IPS-NIHi7 (cell line): ENCODE data around the gene BMP10.

Experiments
- DNase-seq: peaks from one replicate; pipeline ENCODE4 v3.0.0; 2012; ENCODE audit warnings: mixed read lengths; ENCODE audit errors: extremely low spot score

The BMP10 gene

DNA sequence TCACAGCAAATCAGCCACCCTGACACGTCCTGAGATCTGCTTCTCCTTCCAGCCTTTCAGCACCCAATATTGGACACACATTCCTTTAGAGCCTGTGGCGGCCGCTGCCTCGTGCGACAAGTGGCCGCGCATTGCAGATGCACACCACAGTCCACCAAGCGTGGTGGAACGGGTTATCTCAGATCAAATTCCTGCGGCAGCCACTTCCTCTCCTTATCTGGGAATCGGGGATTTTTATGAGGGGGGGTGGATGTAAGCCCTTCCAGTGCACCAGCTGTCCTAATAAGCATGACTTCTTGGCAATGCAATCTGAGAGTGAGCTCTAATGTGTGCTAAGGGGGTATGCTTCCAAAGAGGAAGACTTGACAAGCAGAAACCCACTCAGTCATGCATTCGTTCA is 18.3 kb upstream of the BMP10 start:
- DNase-seq, result no peak

DNA sequence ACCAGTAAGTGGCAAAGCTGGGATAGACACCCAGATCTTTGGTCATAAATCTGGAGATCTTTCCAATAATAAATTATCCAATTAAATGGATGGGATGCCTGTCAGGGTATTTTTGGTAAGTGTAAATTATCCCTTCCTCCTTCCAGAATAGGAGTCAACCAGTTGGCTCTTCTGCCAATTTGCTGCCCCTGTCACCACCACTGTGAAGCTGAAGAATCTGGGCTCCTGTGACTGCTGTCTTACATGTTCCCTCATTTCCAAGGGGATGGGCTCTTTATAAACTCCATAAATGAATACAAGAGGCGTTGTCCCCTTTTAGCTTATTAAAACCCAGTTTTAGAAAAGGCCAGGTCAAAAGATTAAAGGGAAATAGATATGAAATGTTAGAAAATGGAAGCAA is 17.8 kb upstream of the BMP10 start:
- DNase-seq, result no peak

- DNase-seq, result no peak
Observed at GRCh38 chr2:68888038-68888704, 17.0 kb upstream of the BMP10 start.

DNA sequence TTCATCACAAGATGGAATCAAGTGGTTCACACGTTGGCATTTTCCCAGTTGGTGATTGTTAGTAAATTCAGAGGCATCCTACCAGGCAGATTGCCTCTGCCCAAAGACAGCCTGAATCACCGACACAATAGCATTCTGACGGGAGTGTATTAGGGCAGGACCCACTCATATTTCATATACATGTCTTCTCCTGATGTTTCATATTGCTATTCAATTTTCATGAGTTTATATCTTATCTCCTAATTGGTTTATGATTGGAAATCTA is 14.5 kb upstream of the BMP10 start:
- DNase-seq, result no peak

GRCh38 chr2:68885074-68885810 is 14.0 kb upstream of the BMP10 start:
- DNase-seq, result no peak

GRCh38 chr2:68880213-68880612 is 9.0 kb upstream of the BMP10 start:
- DNase-seq, result no peak

GRCh38 chr2:68879296-68879695 is 8.1 kb upstream of the BMP10 start:
- DNase-seq, result no peak

GRCh38 chr2:68878753-68879152 is 7.6 kb upstream of the BMP10 start:
- DNase-seq, result no peak

DNA sequence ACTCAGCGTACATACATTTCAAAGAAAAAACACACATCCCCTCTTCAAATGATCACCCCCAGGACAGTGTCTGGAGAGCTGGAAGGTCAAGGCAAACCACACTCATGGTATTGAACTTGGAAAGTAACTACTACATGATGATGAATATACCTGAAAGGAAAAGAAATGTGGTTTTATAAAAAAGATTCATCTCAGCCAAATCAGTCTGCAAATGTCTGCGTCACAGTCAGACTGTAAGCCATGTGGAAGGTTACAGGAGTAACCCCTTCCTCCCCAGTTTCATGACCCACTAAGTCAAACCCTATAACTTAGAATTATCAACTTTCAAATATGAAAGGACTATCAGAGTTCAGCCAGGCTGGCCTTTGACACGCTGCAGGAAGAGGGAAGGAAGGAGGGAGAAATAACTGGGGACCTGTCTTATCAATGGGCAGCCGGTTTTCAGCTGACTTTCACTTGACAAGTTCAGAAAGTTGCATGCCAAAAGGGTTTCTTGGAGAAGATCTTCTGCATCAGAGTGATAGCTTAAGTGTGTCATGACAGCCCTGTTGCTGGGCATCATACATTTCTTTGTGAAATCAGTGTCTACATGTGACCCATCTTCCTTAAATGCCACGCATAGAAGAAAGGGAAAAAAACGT is 7.0 kb upstream of the BMP10 start:
- no peak for DNase-seq

DNA sequence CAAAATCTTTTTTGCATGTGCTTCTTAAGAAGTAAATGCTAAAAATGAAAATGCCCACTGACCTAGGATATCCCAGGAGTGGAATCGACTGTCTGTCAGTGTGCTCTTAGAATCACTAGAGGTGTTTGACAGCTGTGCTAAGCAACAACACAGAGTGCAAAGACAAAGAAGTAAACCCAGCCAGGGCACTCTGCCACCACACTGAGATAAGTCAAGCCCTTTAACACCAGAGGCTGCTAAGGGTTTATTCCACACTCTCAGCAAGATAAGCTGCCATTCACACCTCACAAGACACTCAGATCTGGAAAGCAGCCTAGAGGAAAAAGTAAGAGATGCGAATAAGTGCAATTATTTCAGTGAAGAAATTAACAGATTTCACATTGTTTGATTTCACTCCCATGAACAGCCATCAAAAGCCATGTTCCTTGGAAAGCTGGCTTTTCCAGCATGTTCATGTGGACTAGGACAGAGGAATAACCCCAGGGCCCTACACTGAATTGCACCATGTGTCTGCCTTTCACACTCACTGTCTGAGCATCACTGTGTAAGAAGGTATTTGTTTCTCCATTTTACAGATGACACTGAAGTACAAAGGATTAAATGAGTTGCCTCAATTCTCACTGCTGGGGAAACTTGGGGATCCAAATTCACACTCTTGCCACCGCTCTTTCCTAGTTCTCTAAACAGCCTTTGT is 6.0 kb upstream of the BMP10 start:
- DNase-seq, result no peak

GRCh38 chr2:68870215-68870614 is 982 bp downstream of the BMP10 start:
- DNase-seq, result no peak

DNA sequence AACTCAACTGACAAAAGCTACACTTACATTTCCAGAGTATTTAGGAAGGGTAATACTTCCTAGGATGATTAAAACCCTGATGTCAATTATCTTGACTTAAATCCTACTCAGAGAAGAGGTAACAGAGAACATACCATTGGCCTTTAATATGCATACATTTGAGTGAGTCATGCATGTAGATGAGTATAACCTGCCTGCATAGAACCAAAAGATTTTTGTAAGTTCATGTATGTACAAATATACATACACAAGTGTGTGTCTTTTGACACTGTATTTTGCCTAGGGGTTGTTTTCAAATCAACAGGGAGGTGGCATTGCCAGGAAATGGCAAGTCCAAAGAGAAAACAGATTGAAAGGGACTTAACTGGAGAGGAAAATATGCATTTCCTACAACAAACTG is 6.1 kb downstream of the BMP10 start:
- DNase-seq, result no peak

- no peak for DNase-seq
Observed at GRCh38 chr2:68863996-68864395, 7.2 kb downstream of the BMP10 start.

DNA sequence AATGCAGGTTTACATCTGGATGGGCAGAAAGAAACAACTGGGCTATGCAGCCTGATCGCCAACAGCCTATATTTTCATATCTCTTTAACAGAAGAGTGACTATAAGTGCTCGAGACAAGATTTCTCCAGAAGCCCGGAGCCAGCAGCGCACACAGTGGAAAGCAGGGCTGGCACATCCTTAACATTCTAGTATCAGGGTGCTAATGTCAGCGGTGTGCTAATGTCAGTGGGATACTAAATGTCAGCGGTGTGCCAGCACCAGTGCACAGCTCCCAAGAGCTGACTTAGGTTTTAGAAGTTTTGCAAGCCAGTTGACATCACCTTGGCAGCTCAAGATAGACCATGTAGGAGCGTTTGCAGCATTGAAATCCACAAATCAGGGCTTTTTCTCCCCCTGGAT is 8.3 kb downstream of the BMP10 start:
- no peak for DNase-seq

- DNase-seq, result no peak
Observed at GRCh38 chr2:68861330-68861729, 9.9 kb downstream of the BMP10 start.

DNA sequence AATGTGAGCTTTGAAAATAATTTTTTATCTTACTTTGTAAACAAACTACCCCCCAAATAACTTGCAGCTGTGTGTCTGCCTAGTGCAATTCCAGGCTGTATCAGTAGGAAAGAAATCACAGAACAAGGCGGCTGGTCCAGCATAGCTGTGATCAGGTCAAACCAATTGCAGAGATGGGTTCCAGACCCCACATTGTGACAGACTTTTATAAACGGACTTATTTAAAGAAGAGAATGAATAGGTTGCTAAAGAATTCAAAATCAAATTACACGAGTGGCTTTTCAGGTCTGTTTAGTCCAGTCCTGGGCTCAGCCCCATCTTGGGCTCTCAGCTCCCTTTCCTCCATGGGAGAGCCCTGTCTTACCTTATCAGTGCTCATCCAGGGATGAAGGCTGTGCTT is 11.1 kb downstream of the BMP10 start:
- no peak for DNase-seq

- no peak for DNase-seq
Observed at GRCh38 chr2:68857855-68858456, 13.2 kb downstream of the BMP10 start.

GRCh38 chr2:68857202-68857845 is 13.9 kb downstream of the BMP10 start:
- no peak for DNase-seq

DNA sequence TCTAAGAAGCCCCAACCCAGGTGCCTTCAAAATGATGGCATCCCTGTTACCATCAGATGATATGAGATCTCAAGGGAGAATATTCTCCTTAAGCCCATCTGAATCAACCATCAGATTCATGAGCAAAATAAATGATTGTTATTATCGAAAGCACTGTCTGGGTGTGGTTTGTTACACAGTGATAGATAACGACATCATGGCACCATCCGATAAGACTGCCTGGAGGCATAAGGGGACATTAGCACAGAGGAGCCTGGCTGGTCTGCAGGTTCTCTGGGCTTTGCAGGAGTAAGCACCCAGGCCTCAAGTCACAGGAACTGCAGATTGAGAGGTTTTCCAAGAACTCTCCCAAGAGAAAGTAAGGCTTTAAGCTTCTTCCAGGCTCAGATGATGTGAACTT is 15.6 kb downstream of the BMP10 start:
- DNase-seq, result no peak

- DNase-seq, result no peak
Observed at GRCh38 chr2:68854476-68854875, 16.7 kb downstream of the BMP10 start.

DNA sequence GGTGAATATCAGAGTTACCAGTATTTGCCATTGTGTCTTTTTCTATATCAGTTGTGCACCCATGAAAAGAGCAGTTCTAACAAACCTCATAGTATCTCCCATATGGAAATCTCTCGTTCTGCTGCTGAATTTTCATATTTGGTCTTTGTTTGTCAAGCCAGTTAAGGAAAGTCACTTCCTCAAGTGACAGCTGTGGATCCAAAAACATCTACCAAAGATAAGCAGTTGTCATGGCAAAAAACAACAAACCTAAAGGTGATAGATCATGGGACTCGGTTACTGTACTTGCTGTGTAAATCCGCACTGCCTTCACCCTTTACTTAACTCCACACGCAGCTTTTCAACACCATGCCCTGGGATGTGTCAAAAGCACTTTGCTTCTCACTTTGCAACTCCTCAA is 17.3 kb downstream of the BMP10 start:
- no peak for DNase-seq

DNA sequence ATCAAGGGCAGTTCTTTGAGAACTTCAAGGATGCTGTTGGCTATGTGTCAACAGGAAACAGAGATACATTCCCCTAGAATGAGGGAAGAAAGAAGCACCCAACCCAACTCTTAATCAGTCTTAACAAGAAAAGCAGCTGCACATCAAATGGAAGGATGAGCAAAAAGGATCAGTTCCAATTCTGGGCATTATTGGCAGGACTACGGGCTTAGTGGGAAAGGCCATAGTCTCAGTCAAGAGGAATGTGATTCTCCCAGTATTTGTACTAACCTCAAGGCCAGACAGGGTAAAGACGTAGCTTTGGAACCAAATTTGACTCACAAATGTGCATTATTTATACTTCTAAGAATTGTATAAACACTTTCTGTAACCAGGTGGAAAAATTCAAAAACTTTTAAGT is 18.2 kb downstream of the BMP10 start:
- DNase-seq, result no peak
